Fibroblast of skin of right biceps (primary cell): ENCODE results near the gene SFRP5.

Experiments
- DNase-seq: peaks from one replicate; pipeline ENCODE4 v3.0.0-alpha.2; 2013

SFRP5 gene

GRCh38 chr10:97785231-97785630 lies 13.4 kb upstream of the SFRP5 start:
- DNase-seq: no peak

- no peak for DNase-seq
Measured at GRCh38 chr10:97784200-97784810, 12.5 kb upstream of the SFRP5 start.

- no peak for DNase-seq
Measured at GRCh38 chr10:97782455-97783228, 10.8 kb upstream of the SFRP5 start.

GRCh38 chr10:97781618-97782331 lies 10.0 kb upstream of the SFRP5 start:
- DNase-seq: no peak

GRCh38 chr10:97780841-97781617 lies 9.2 kb upstream of the SFRP5 start:
- DNase-seq: no peak

- DNase-seq: no peak
Measured at GRCh38 chr10:97779975-97780374, 8.2 kb upstream of the SFRP5 start.

GRCh38 chr10:97779492-97779891 lies 7.7 kb upstream of the SFRP5 start:
- DNase-seq: no peak

- DNase-seq: no peak
Measured at GRCh38 chr10:97778452-97779302, 6.9 kb upstream of the SFRP5 start.

- no peak for DNase-seq
Measured at GRCh38 chr10:97777143-97777542, 5.3 kb upstream of the SFRP5 start.

- DNase-seq: no peak
Measured at GRCh38 chr10:97774811-97775294, 3.1 kb upstream of the SFRP5 start.

- no peak for DNase-seq
Measured at GRCh38 chr10:97773096-97773495, 1.3 kb upstream of the SFRP5 start.

GRCh38 chr10:97771055-97771891 lies 526 bp downstream of the SFRP5 start:
- DNase-seq: peak; percentile 7

- DNase-seq: no peak
Measured at GRCh38 chr10:97770255-97770654, 1.5 kb downstream of the SFRP5 start.

- DNase-seq: no peak
Measured at GRCh38 chr10:97768322-97769315, 3.2 kb downstream of the SFRP5 start.

- DNase-seq: no peak
Measured at GRCh38 chr10:97766996-97767924, 4.5 kb downstream of the SFRP5 start.

GRCh38 chr10:97766106-97766810 lies 5.5 kb downstream of the SFRP5 start:
- no peak for DNase-seq

- DNase-seq: no peak
Measured at GRCh38 chr10:97765201-97765600, 6.6 kb downstream of the SFRP5 start.

GRCh38 chr10:97764519-97764931 lies 7.3 kb downstream of the SFRP5 start:
- no peak for DNase-seq
